K562 (cell line): ENCODE measurements around the gene CCDC124. TPM values are rescaled to one million over a fixed set of nuclear protein-coding genes. Genes with fewer than 3 reads are reported as not detected.
A peak's percentile ranks its signal among the peaks of the same experiment; 100 is the strongest.

Experiments used
- ADNP ChIP-seq: fragments of 200-800 bp; sonication (Bioruptor generic); IDR thresholded peaks from 2 replicates; pipeline ENCODE4 v1.6.1; 2016; ENCODE audit warnings: missing genetic modification characterization, missing compliant biosample characterization
- C11orf30 ChIP-seq: fragments of 450-650 bp; IDR thresholded peaks from 2 replicates; pipeline ENCODE4 v1.6.1; 2016; ENCODE audit warnings: low read depth, mild to moderate bottlenecking
- CBX3 ChIP-seq, 2 experiments: IDR thresholded peaks; 1 replicate in 1 of 2; 2 replicates in 1 of 2; pipeline ENCODE4 v1.6.1; 2012; ENCODE audit warnings: inconsistent platforms in 2 of 2, low read length in 2 of 2, borderline replicate concordance in 1 of 2, control low read depth in 1 of 2
- E2F6 ChIP-seq, 2 experiments: IDR thresholded peaks; 2 replicates each; pipeline ENCODE4 v1.6.1; 2011; ENCODE audit warnings: borderline replicate concordance in 1 of 2, control low read depth in 1 of 2, low read depth in 1 of 2, low read length in 1 of 2, mild to moderate bottlenecking in 1 of 2, mixed read lengths in 1 of 2, moderate library complexity in 1 of 2; ENCODE audit not compliant: insufficient read depth in 1 of 2, insufficient read length in 1 of 2, poor library complexity in 1 of 2, severe bottlenecking in 1 of 2; ENCODE audit errors: extremely low read depth in 1 of 2
- ELK1 ChIP-seq: sonication (generic); formaldehyde crosslinking; IDR thresholded peaks from 2 replicates; pipeline ENCODE4 v1.8.1; 2022; ENCODE audit warnings: missing genetic modification reagents
- FOXJ2 ChIP-seq: fragments of 200-800 bp; sonication (Bioruptor generic); IDR thresholded peaks from 2 replicates; pipeline ENCODE4 v1.6.1; 2016; ENCODE audit warnings: missing genetic modification characterization, missing compliant biosample characterization
- HMBOX1 ChIP-seq: sonication (generic); IDR thresholded peaks from 2 replicates; pipeline ENCODE4 v1.6.1; 2016
- JUND ChIP-seq, 2 experiments: IDR thresholded peaks; 2 replicates in 1 of 2; 3 replicates in 1 of 2; pipeline ENCODE4 v1.6.1; 2011; ENCODE audit warnings: borderline replicate concordance in 2 of 2, low read depth in 2 of 2, low read length in 2 of 2, improper control_type of control experiment in 1 of 2, missing biosample characterization in 1 of 2, missing genetic modification characterization in 1 of 2, missing genetic modification reagents in 1 of 2
- KDM1A ChIP-seq, 2 experiments: fragments of 450-650 bp; IDR thresholded peaks; 2 replicates each; pipeline ENCODE4 v1.6.1; 2016; ENCODE audit warnings: mild to moderate bottlenecking in 2 of 2
- POLR3G ChIP-seq: IDR thresholded peaks from 2 replicates; pipeline ENCODE4 v1.6.1; 2011; ENCODE audit not compliant: insufficient read length, insufficient replicate concordance; ENCODE audit errors: extremely low read depth
- RBM25 ChIP-seq: fragments of 200-400 bp; formaldehyde crosslinking; IDR thresholded peaks from 2 replicates; pipeline ENCODE4 v1.6.1; 2018; ENCODE audit warnings: low read length, low read depth, moderate library complexity; ENCODE audit not compliant: severe bottlenecking
- U2AF2 ChIP-seq: fragments of 200-400 bp; formaldehyde crosslinking; optimal IDR thresholded peaks from 2 replicates; pipeline ENCODE3; 2017; ENCODE audit warnings: low read depth, mild to moderate bottlenecking, low read length
- ZNF217 ChIP-seq: sonication (generic); formaldehyde crosslinking; IDR thresholded peaks from 2 replicates; pipeline ENCODE4 v1.8.0; 2022; ENCODE audit warnings: mild to moderate bottlenecking, missing genetic modification reagents
- ZNF232 ChIP-seq: sonication (generic); formaldehyde crosslinking; IDR thresholded peaks from 2 replicates; pipeline ENCODE4 v1.8.0; 2022; ENCODE audit warnings: mild to moderate bottlenecking, missing genetic modification reagents
- ZNF79 ChIP-seq: fragments of 250-450 bp; sonication (Bioruptor Pico); IDR thresholded peaks from 2 replicates; pipeline ENCODE4 v1.4.0; 2020; ENCODE audit warnings: low read depth, mild to moderate bottlenecking, moderate library complexity
- polyA plus RNA-seq, 8 experiments: library from polyadenylated mRNA; depleted of rRNA in 4 of 8; stranded (reverse) in 5 of 8; unstranded in 3 of 8; fragments of >200 nt; fragmentation: Nextera tagmentation in 2 of 8; fragmentation: Illumina TruSeq in 1 of 8; extraction: Ambion mirVana in 2 of 8; extraction: Trizol in 1 of 8; gene quantifications; 2 replicates each; pipeline versions ENCODE4 v1.2.1 to v1.2.3, GENCODE V29; 2011 to 2014; ENCODE audit warnings: inconsistent platforms in 1 of 8, missing spikeins in 1 of 8
- total RNA-seq, 7 experiments: library from RNA; depleted of rRNA in 6 of 7; stranded (reverse); fragments of >200 nt in 6 of 7; fragmentation: Illumina TruSeq in 2 of 7; extraction: Trizol in 2 of 7; gene quantifications; 2 replicates each; pipeline versions ENCODE4 v1.2.1 to v1.2.3, GENCODE V29; 2011 to 2021; ENCODE audit warnings: low replicate concordance in 1 of 7

The CCDC124 gene
- total and polyA plus RNA-seq, 9 of the 15 experiments (the other 6 are each of a cell fraction or from before 2014, with no cell fraction given): 5.8 to 234 (median 40.1) TPM

GRCh38 chr19:17908244-17908643, 24.6 kb upstream of the CCDC124 start (continued):
- TF ChIP-seq RBM25 (peak; percentile 61), FOXJ2 (tag) (no peak), HMBOX1 (no peak), U2AF2 (no peak), ELK1 (CRISPR knock-in tag) (no peak), E2F6 (IDR thresholded peaks at IDR 0.05; ENCODE audit: borderline replicate concordance in 1 of 2, extremely low read depth in 1 of 2, insufficient read depth in 1 of 2, insufficient read length in 1 of 2, low read depth in 1 of 2, low read length in 1 of 2, poor library complexity in 1 of 2, severe bottlenecking in 1 of 2) (no peak), POLR3G (no peak), ADNP (tag) (0 out of 2 replicates have a peak, but pooled peaks have one; percentile 49), CBX3 (IDR thresholded peaks at IDR 0.05; ENCODE audit: borderline replicate concordance in 1 of 2, low read length in 2 of 2) (0 out of 3 replicates have a peak, but pooled peaks of 1 of the 2 experiments have one; percentile 60), C11orf30 (no peak), ZNF232 (CRISPR knock-in tag) (no peak), ZNF79 (CRISPR knock-in tag) (no peak), JUND (IDR thresholded peaks at IDR 0.05; ENCODE audit: borderline replicate concordance, low read depth, low read length) (no peak), JUND (tag; IDR thresholded peaks at IDR 0.05; ENCODE audit: borderline replicate concordance, low read depth, low read length) (no peak), KDM1A (IDR thresholded peaks at IDR 0.05) (peak in 1 of 2 experiments; percentile 43; a peak in 1 of 4 replicates), ZNF217 (CRISPR knock-in tag) (no peak)
